H1 (cell line): Measurements from ENCODE around the gene PRDM10. TPM values are rescaled to one million over a fixed set of nuclear protein-coding genes. Genes with fewer than 3 reads are reported as not detected.

ENCODE experiments used
- CTCF ChIA-PET: fragments of 300-600 bp; sonication (Branson Sonifier 250); formaldehyde crosslinking; loops from one replicate; lab custom pipeline; 2021; ENCODE audit not compliant: partially characterized antibody; lab: Charles Lee
- POLR2A ChIA-PET: fragments of 300-600 bp; sonication (Branson Sonifier 250); formaldehyde crosslinking; loops from one replicate; lab custom pipeline; 2021; ENCODE audit warnings: inconsistent platforms; ENCODE audit not compliant: partially characterized antibody; lab: Charles Lee
- DNase-seq, 2 experiments: peaks; one replicate each; pipeline versions ENCODE4 v3.0.0 to v3.0.0-alpha.2; 2010 to 2022; ENCODE audit warnings: low spot score in 2 of 2, low read depth in 1 of 2, mixed read lengths in 1 of 2
- FAIRE-seq: peaks from 2 replicates; lab custom pipeline; 2011; peaks lifted over from hg19 to GRCh38; lab: Jason Lieb, UNC
- H2AFZ ChIP-seq: 2 replicates; pipeline ENCODE4 v1.8.1; 2012; ENCODE audit warnings: low read length, inconsistent platforms
- H2AK5ac ChIP-seq: 2 replicates; pipeline ENCODE4 v1.6.1; 2013; ENCODE audit warnings: low read depth, low read length
- H2BK120ac ChIP-seq: replicated peaks from 2 replicates; pipeline ENCODE3; 2013; ENCODE audit warnings: low read depth, low read length, inconsistent platforms
- H2BK12ac ChIP-seq: 2 replicates; pipeline ENCODE4 v1.6.1; 2013; ENCODE audit warnings: low read depth, low read length
- H2BK15ac ChIP-seq: 2 replicates; pipeline ENCODE4 v1.6.1; 2013; ENCODE audit warnings: low read length
- H2BK20ac ChIP-seq: 2 replicates; pipeline ENCODE4 v1.6.1; 2013; ENCODE audit warnings: low read length
- H2BK5ac ChIP-seq: 2 replicates; pipeline ENCODE4 v1.6.1; 2013; ENCODE audit warnings: low read depth, low read length
- H3K14ac ChIP-seq: 2 replicates; pipeline ENCODE4 v1.6.1; 2013; ENCODE audit warnings: inconsistent platforms; ENCODE audit not compliant: insufficient read length
- H3K18ac ChIP-seq: 2 replicates; pipeline ENCODE4 v1.6.1; 2013; ENCODE audit warnings: low read length; ENCODE audit errors: extremely low read depth
- H3K23ac ChIP-seq: 2 replicates; pipeline ENCODE4 v1.6.1; 2013; ENCODE audit warnings: inconsistent platforms; ENCODE audit not compliant: insufficient read length
- H3K23me2 ChIP-seq: 2 replicates; pipeline ENCODE4 v1.6.1; 2013; ENCODE audit warnings: low read depth, low read length
- H3K27ac ChIP-seq: 2 replicates; pipeline ENCODE4 v1.6.1; 2011; ENCODE audit warnings: low read depth, low read length, inconsistent platforms
- H3K27me3 ChIP-seq, 4 experiments: replicated peaks in 1 of 4; 1 replicate in 1 of 4; 2 replicates in 3 of 4; pipeline versions ENCODE4 v1.6.1 to v1.8.1; 2011 to 2013; ENCODE audit warnings: low read length in 3 of 4, mild to moderate bottlenecking in 3 of 4, inconsistent platforms in 2 of 4, mixed read lengths in 2 of 4, moderate library complexity in 1 of 4; ENCODE audit not compliant: control insufficient read depth in 3 of 4, insufficient read depth in 3 of 4; ENCODE audit errors: extremely low read depth in 1 of 4
- H3K36me3 ChIP-seq, 4 experiments: 2 replicates each; pipeline versions ENCODE4 v1.6.1 to v1.8.1; 2011 to 2013; ENCODE audit warnings: mild to moderate bottlenecking in 4 of 4, low read length in 3 of 4, moderate library complexity in 2 of 4, control low read depth in 1 of 4, inconsistent platforms in 1 of 4; ENCODE audit not compliant: insufficient read depth in 4 of 4, control insufficient read depth in 2 of 4
- H3K4ac ChIP-seq: replicated peaks from 2 replicates; pipeline ENCODE3; 2013; ENCODE audit warnings: low read length, low read depth, mixed read lengths, inconsistent platforms; ENCODE audit not compliant: insufficient read length
- H3K4me1 ChIP-seq, 4 experiments: replicated peaks in 1 of 4; 1 replicate in 1 of 4; 2 replicates in 3 of 4; pipeline versions ENCODE4 v1.6.1 to v1.8.1; 2011 to 2013; ENCODE audit warnings: low read length in 3 of 4, inconsistent platforms in 2 of 4, mixed read lengths in 1 of 4; ENCODE audit not compliant: insufficient read depth in 4 of 4, control insufficient read depth in 3 of 4
- H3K4me2 ChIP-seq, 2 experiments: 2 replicates each; pipeline versions ENCODE4 v1.6.1 to v1.8.1; 2011 to 2013; ENCODE audit warnings: low read depth in 2 of 2, low read length in 2 of 2, control low read depth in 1 of 2, inconsistent platforms in 1 of 2, mild to moderate bottlenecking in 1 of 2; ENCODE audit not compliant: insufficient read depth in 1 of 2
- H3K4me3 ChIP-seq, 4 experiments: fragments of 200-600, 300-600 bp in 1 of 4; sonication (generic), shearing (Covaris generic), sonication (Bioruptor Twin) in 1 of 4; 2 replicates each; pipeline versions ENCODE4 v1.5.1 to v1.8.1; 2011 to 2016; ENCODE audit warnings: low read length in 4 of 4, low read depth in 3 of 4, control low read depth in 2 of 4, inconsistent platforms in 2 of 4, mild to moderate bottlenecking in 2 of 4, mixed read lengths in 1 of 4, moderate library complexity in 1 of 4; ENCODE audit not compliant: insufficient read depth in 2 of 4; ENCODE audit errors: extremely low read depth in 1 of 4
- H3K56ac ChIP-seq: replicated peaks from 2 replicates; pipeline ENCODE3; 2013; ENCODE audit warnings: low read depth, mild to moderate bottlenecking, mixed read lengths, low read length, inconsistent platforms; ENCODE audit not compliant: insufficient read length
- H3K79me1 ChIP-seq: 2 replicates; pipeline ENCODE4 v1.6.1; 2013; ENCODE audit warnings: low read depth, low read length, control low read depth
- H3K79me2 ChIP-seq, 2 experiments: 2 replicates each; pipeline versions ENCODE4 v1.6.1 to v1.8.1; 2012 to 2013; ENCODE audit warnings: low read length in 2 of 2, mild to moderate bottlenecking in 2 of 2, inconsistent platforms in 1 of 2; ENCODE audit not compliant: insufficient read depth in 2 of 2, control insufficient read depth in 1 of 2
- H3K9ac ChIP-seq, 4 experiments: replicated peaks in 1 of 4; 1 replicate in 1 of 4; 2 replicates in 3 of 4; pipeline versions ENCODE4 v1.6.1 to v1.8.1; 2011 to 2013; ENCODE audit warnings: low read depth in 3 of 4, low read length in 3 of 4, control low read depth in 2 of 4, mild to moderate bottlenecking in 2 of 4, moderate library complexity in 2 of 4, inconsistent platforms in 1 of 4; ENCODE audit errors: extremely low read depth in 1 of 4
- H3K9me3 ChIP-seq, 2 experiments: 2 replicates each; pipeline versions ENCODE4 v1.6.1 to v1.8.1; 2012 to 2013; ENCODE audit warnings: mild to moderate bottlenecking in 2 of 2, moderate library complexity in 2 of 2, control low read depth in 1 of 2, inconsistent platforms in 1 of 2, low read depth in 1 of 2, low read length in 1 of 2, mixed read lengths in 1 of 2; ENCODE audit not compliant: insufficient read depth in 2 of 2
- H4K20me1 ChIP-seq, 2 experiments: replicated peaks in 1 of 2; 2 replicates each; pipeline versions ENCODE3 to v1.8.1; 2011 to 2013; ENCODE audit warnings: inconsistent platforms in 2 of 2, low read length in 2 of 2, mild to moderate bottlenecking in 1 of 2; ENCODE audit not compliant: insufficient read depth in 2 of 2, control insufficient read depth in 1 of 2
- H4K5ac ChIP-seq: 2 replicates; pipeline ENCODE4 v1.6.1; 2013; ENCODE audit warnings: low read length, low read depth, mixed read lengths, inconsistent platforms; ENCODE audit not compliant: insufficient read length
- H4K8ac ChIP-seq: 2 replicates; pipeline ENCODE4 v1.8.0; 2013; ENCODE audit warnings: mild to moderate bottlenecking, moderate library complexity, low read length, inconsistent platforms; ENCODE audit not compliant: insufficient read depth; ENCODE audit errors: extremely low read depth
- H4K91ac ChIP-seq: replicated peaks from 2 replicates; pipeline ENCODE3; 2013; ENCODE audit warnings: low read length, mixed read lengths, inconsistent platforms; ENCODE audit not compliant: insufficient read length
- HDAC6 ChIP-seq: IDR thresholded peaks from one replicate; pipeline ENCODE4 v1.7.1; 2012; ENCODE audit warnings: low read depth, mild to moderate bottlenecking, inconsistent platforms, low read length, moderate library complexity
- RBBP5 ChIP-seq: IDR thresholded peaks from 2 replicates; pipeline ENCODE4 v1.7.1; 2012; ENCODE audit warnings: low read depth, mild to moderate bottlenecking, inconsistent platforms, low read length, moderate library complexity, borderline replicate concordance
- SAP30 ChIP-seq: fragments of 300-600 bp; sonication (generic); IDR thresholded peaks from 2 replicates; pipeline ENCODE4 v1.7.1; 2012; ENCODE audit warnings: low read length, moderate library complexity, mild to moderate bottlenecking, inconsistent platforms; ENCODE audit not compliant: insufficient read depth, insufficient replicate concordance
- WGBS, 2 experiments: shearing (Covaris generic) in 1 of 2; methylation state at CpG; one replicate each; pipeline versions ENCODE4 v1.1.6 to v1.1.7; 2013 to 2015; ENCODE audit warnings: low lambda C conversion rate in 2 of 2, mixed read lengths in 2 of 2, inconsistent platforms in 1 of 2, low coverage in 1 of 2, missing lambda C conversion rate in 1 of 2; ENCODE audit not compliant: insufficient replicate concordance in 2 of 2, insufficient coverage in 1 of 2, insufficient read length in 1 of 2; ENCODE audit errors: extremely low coverage in 1 of 2, missing lambda C conversion rate in 1 of 2; 5-methylcytosine and 5-hydroxymethylcytosine counted together
- polyA plus RNA-seq, 7 experiments: library from polyadenylated mRNA; depleted of rRNA in 3 of 7; stranded (reverse) in 5 of 7; unstranded in 2 of 7; fragments of >200 nt in 5 of 7; fragments of 200-250 nt in 2 of 7; gene quantifications; 1 replicate in 5 of 7; 2 replicates in 1 of 7; 4 replicates in 1 of 7; pipeline versions ENCODE4 v1.2.1 to v1.2.3, GENCODE V29; 2011 to 2013; ENCODE audit warnings: missing spikeins in 2 of 7, mixed read lengths in 2 of 7
- total RNA-seq: library from RNA; stranded (reverse); fragmentation: NEBNext Ultra II Directional; extraction: Animal tissue kit (Norgen Biotek cat#: 25700); gene quantifications from 2 replicates; pipeline ENCODE4 v1.2.1, GENCODE V29; 2021

PRDM10 gene
- total and polyA plus RNA-seq, 2 of the 8 experiments (the other 6 are each of a cell fraction or from before 2014, with no cell fraction given), result 15.5 to 19.2 TPM

- H3K56ac ChIP-seq, result peak overlapping the region; percentile 14
- peaks cover 0 to 4% of the 10 kb centered on the region in 2 experiments for H4K20me1 ChIP-seq
- no peak overlapping the region for H3K9ac ChIP-seq
- H2BK15ac ChIP-seq, result no peak overlapping the region
- no peaks in the 10 kb centered on the region for H3K9me3 ChIP-seq
- H3K4me1 ChIP-seq, result peaks cover 0 to 2% (median 0%) of the 10 kb centered on the region in 4 experiments; a peak in 3 of 7 replicates
- H3K27me3 ChIP-seq, result no peaks in the 10 kb centered on the region
- H2BK20ac ChIP-seq, result no peak overlapping the region
- H4K8ac ChIP-seq, result no peak overlapping the region
- no peak overlapping the region for H4K91ac ChIP-seq
- peaks cover 16% of the 10 kb centered on the region for H3K23me2 ChIP-seq
- no peak overlapping the region for H2BK12ac ChIP-seq
- no peak overlapping the region for H3K4ac ChIP-seq
- no peak overlapping the region for H3K4me3 ChIP-seq
- H3K79me2 ChIP-seq, result peaks cover 4 to 64% of the 10 kb centered on the region in 2 experiments
- H2BK5ac ChIP-seq, result no peak overlapping the region
- H3K27ac ChIP-seq, result no peak overlapping the region
- no peaks in the 10 kb centered on the region for H3K36me3 ChIP-seq
- DNase-seq (no peak), FAIRE-seq (no peak)
- no peak overlapping the region for H2BK120ac ChIP-seq
- WGBS, 2 experiments, result 89% methylated on average over 4 of the region's 4 CpGs; no CpG with 5 or more reads in 1 of the 2 experiments
- no peaks in the 10 kb centered on the region; the same call in 1 of the 2 replicates for H3K79me1 ChIP-seq
- no peak overlapping the region for H2AK5ac ChIP-seq
- no peak overlapping the region for H3K23ac ChIP-seq
- H2AFZ ChIP-seq, result no peak overlapping the region
- CTCF ChIA-PET, result interaction anchor here (0.6 kb wide), 1 partner anchor 422 kb away, joined by 3 read pairs; no protein-coding TSS in a partner anchor
- H3K18ac ChIP-seq, result no peak overlapping the region
- no peak overlapping the region for H3K4me2 ChIP-seq
- no peak overlapping the region for H3K14ac ChIP-seq
- no peak overlapping the region for H4K5ac ChIP-seq
- POLR2A ChIA-PET, result interaction anchor here (0.6 to 5.1 kb wide), 3 partner anchors 18 to 72 kb away, joined by 3 to 39 read pairs (median 20); partner anchors contain the start of gene APLP2
- TF ChIP-seq SAP30 (no peak), HDAC6 (no peak), RBBP5 (no peak)
These were observed 3.2 kb downstream of the PRDM10 start for GRCh38 chr11:129999407-129999806.
